ENCODE data around the gene MEF2C. TPM values are rescaled to one million over a fixed set of nuclear protein-coding genes. Genes with fewer than 3 reads are reported as not detected.

Gene MEF2C
- under 1 TPM; 0.40 to 0.41 TPM for total RNA-seq

DNA sequence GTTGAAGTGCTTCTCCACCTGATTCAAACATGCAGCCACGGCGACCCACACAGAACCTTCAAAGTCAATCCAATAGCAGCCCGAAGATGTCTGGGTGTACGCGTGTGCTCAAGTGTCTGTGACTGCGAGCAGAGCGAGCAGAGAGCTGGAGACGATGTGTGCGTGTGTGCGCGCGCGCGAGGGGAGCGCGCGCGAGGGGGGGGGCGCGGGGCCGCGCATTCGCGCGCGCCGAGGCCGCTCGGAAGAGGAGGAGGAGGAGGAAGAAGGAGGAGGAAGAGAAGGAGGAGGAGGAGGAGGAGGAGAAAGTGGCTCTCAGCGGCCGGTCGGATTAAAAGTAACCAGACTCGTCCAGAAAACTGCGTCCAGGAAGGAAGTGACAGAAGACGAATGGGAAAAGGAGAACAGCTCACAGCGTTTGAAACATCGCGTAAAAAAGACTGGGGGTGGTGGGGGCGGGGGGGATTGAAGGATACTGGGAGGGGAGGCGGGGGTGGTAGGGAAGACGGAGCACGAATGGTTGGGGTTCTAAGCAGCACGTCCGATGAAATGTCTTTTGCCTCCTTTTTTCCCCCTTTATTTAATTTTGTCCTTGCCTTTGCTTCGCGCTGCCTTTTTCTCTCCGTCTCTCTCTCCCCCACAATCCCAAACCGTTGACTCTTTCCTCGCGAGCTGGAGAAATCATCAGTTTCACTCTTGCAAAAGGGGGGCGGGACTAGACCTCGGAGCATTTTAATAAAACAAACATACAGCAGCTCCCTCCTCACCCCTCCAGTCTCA, at the start of gene MEF2C:
Gene MEF2C, minus strand, starts transcription at position 126 of the 777 bp plus-strand sequence. CDS start 59,396 bp downstream, outside the sequence.

